ENCODE data around the gene RAET1G. TPM values are rescaled to one million over a fixed set of nuclear protein-coding genes. Genes with fewer than 3 reads are reported as not detected.
"Not testable (repeated sequence)": the region's sequence is repeated elsewhere in the genome, so short reads cannot be mapped to it uniquely, and the experiment has no call there.

The RAET1G gene
- total RNA-seq, 1 donor from 2014 or later = not detected

DNA sequence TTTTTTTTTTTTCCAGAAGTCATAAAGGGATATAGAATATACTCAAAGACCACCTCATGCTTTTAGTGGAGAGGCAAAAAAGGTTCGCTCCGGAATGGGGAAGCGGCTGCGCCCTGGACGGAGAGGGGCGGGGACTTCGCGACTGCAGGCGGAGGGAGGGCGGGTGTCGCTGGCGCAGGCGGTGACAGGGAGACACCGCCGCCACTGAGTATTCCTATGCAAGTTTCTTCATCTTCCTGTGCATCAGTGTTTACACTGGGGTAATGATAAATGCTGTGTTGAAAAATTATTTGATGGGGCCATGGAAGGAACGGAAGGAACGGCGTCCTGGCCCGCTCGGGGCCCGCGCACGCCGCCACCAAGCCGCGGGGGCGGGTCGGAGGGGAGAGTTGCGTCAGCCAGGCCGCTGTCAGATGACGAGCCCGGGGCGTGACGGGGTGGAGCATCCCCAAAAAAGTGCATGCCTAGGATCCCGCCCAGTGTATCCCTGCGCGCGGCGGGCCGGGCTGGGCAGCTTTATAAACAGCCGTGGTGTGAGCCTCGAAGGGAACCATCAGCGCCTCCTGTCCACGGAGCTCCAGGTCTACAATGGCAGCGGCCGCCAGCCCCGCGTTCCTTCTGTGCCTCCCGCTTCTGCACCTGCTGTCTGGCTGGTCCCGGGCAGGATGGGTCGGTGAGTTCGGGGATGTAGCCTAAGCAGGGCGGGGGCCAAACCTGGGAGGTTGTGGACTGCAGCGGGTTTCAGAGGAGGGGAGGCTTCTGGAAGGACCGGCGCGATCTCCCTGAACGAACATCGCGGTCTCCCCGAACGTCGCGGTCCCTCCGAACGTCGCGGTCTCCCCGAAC is 40.8 kb upstream of the RAET1G start, which contains the start of gene ULBP1:
ULBP1 (plus strand) TSS at position 482 of the 846 bp plus-strand sequence; CDS start at position 589, 107 bp downstream.
- no peak for DNase-seq (ENCODE audit: low read depth)
- H3K4me3 ChIP-seq (ENCODE audit: low read depth, low read length) = peak within 1 kb of the TSS; percentile 39
- TF ChIP-seq, protein P1, sequence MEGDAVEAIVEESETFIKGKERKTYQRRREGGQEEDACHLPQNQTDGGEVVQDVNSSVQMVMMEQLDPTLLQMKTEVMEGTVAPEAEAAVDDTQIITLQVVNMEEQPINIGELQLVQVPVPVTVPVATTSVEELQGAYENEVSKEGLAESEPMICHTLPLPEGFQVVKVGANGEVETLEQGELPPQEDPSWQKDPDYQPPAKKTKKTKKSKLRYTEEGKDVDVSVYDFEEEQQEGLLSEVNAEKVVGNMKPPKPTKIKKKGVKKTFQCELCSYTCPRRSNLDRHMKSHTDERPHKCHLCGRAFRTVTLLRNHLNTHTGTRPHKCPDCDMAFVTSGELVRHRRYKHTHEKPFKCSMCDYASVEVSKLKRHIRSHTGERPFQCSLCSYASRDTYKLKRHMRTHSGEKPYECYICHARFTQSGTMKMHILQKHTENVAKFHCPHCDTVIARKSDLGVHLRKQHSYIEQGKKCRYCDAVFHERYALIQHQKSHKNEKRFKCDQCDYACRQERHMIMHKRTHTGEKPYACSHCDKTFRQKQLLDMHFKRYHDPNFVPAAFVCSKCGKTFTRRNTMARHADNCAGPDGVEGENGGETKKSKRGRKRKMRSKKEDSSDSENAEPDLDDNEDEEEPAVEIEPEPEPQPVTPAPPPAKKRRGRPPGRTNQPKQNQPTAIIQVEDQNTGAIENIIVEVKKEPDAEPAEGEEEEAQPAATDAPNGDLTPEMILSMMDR (conservative IDR thresholded peaks at IDR 0.05; ENCODE audit: low read depth, low read length) = no peak

DNA sequence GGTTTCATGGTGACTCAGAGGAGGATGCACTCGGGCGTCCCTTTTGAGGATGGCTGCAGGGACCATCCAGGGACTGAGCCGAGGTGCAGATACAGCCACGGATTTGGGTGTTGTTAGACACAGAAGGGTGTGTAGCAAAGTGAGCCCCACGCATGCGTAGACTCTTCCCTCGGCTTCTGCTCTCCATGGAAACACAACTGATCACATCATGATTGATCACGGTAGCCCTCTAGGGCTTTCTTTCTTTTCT is 40.2 kb upstream of the RAET1G start:
- peak overlapping the region; percentile 39 for H3K4me3 ChIP-seq (ENCODE audit: low read depth, low read length)
- TF ChIP-seq, protein P1 (conservative IDR thresholded peaks at IDR 0.05; ENCODE audit: low read depth, low read length) = no peak
- DNase-seq (ENCODE audit: low read depth) = no peak

DNA sequence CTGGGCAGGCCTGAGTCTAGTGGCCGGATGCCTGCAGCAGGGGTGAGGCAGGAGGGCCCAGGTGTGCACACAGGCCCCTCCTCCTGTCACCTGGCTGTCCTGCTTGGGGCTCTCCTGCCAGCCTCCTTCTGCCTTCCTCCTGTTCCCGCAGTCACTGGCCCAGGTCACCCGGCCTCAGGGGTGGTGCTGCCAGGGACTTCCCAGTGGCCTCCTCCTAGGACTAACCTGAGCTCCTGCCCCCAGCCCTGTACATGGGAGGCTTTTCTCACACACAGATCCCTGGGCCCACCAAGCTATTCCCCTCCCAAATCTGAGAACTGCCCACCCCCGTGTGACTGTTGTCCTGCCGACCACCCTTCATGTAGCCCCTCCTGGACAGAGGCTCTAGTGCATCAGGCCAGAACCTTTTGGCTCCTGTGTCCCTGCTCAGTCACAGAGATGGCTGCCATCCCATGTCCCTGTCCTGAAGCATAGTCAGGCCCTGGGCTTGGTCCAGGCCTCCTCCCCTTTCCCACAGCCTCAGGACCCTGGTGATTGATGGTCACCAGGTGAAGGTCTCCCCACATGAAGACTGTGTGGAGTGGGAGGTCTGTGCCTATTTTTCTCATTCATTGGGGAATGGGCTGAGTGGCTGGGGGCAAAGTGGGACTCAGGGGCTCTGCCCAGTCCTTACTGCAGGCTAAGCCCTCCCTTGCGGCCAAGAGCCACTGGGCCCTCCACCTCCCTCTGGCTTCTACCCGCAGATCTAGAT is 39.7 kb upstream of the RAET1G start:
- H3K4me3 ChIP-seq (ENCODE audit: low read depth, low read length) = no peak overlapping the region
- TF ChIP-seq, protein P1 (conservative IDR thresholded peaks at IDR 0.05; ENCODE audit: low read depth, low read length) = no peak
- no peak for DNase-seq (ENCODE audit: low read depth)

DNA sequence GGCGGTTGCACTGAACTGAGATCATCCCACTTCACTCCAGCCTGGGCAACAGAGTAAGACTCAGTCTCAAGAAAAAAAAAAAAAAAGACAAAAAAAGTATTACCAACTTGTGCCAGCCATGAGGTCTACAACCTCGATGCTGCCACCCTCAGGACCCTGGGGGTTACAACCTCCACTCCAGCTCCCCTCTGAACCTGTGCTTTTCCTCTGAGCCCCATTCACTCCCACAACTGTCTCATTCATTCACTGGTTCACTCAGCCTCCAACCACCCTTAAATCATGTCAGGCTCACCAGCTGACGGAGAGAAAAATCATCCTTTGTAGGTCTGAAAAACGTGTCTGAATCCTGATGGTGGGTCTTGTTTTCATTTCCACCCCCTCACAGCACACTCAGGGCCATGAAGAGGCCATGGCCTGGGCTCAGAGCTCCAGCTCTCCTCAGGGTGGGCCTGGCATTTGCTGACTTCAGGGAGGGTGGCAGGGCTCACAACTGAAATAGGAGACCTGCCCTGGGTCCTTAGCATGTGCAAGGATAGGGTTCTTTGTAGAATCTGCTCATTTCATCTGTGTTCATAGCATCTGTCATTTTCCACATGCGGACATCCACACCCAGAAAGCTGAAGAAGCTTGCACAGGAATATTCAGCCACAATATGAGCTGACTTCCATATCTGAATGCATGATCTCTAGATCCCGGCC is 39.0 kb upstream of the RAET1G start:
- TF ChIP-seq, protein P1 (conservative IDR thresholded peaks at IDR 0.05; ENCODE audit: low read depth, low read length) = peak; percentile 40
- DNase-seq (ENCODE audit: low read depth) = no peak
- H3K4me3 ChIP-seq (ENCODE audit: low read depth, low read length) = no peak overlapping the region

DNA sequence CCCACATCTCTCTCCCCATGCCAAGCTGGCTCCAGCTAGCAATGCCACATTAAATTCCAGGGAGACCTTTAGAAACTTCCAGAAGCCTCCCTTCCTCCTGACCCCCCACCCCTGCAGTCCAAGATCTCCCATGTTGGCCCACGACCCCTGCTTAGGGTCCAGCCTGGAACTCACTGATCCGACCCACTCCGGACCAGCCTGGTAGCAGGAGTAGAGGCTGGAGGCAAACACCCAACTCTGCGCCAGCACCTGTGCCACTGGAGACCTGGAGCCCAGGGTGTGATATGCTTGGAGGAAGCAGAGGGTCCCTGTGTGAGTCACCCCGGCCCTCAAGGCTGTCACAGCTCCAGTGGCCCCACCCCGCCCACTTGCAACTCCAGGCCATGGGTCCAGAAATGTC is 37.6 kb upstream of the RAET1G start:
- TF ChIP-seq, protein P1 (conservative IDR thresholded peaks at IDR 0.05; ENCODE audit: low read depth, low read length) = no peak
- no peak for DNase-seq (ENCODE audit: low read depth)
- H3K4me3 ChIP-seq (ENCODE audit: low read depth, low read length) = no peak overlapping the region

DNA sequence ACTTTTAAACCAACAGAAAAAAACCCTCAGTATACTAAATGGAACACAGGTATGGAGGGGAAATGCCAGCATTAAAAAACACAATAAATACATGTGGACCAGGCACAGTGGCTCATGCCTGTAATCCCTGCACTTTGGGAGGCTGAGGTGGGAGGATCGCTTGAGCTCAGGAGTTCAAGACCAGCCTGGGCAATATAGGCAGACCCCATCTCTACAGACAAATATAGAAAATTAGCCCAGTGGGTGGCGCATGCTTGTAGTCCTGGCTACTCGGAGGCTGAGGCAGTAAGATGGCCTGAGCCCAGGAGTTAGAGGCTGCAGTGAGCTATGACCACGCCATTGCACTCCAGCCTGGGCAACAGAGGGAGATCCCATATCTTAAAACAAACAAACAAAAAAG is 36.9 kb upstream of the RAET1G start:
- not testable (repeated sequence) for H3K4me3 ChIP-seq (ENCODE audit: low read depth, low read length); DNase-seq (ENCODE audit: low read depth)

DNA sequence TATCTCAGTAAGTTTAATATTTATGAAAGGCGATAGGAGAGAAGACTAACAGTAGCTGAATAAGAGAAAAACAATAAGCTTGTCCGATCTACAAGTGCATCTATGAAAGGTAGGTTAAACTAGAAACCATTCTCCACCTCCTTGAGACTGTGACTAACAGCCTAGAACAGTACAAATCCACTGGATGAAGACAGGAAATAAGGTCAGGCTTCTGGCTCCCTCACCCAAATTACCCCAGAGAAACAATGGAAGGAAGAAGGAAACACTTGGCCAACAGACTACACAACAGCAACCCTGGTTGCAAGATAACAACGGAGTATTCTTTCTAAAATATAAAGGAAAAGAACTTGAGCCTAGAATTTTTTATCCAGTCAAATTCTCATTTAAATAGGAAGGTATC is 35.2 kb upstream of the RAET1G start:
- DNase-seq (ENCODE audit: low read depth); H3K4me3 ChIP-seq (ENCODE audit: low read depth, low read length): not testable (repeated sequence)

DNA sequence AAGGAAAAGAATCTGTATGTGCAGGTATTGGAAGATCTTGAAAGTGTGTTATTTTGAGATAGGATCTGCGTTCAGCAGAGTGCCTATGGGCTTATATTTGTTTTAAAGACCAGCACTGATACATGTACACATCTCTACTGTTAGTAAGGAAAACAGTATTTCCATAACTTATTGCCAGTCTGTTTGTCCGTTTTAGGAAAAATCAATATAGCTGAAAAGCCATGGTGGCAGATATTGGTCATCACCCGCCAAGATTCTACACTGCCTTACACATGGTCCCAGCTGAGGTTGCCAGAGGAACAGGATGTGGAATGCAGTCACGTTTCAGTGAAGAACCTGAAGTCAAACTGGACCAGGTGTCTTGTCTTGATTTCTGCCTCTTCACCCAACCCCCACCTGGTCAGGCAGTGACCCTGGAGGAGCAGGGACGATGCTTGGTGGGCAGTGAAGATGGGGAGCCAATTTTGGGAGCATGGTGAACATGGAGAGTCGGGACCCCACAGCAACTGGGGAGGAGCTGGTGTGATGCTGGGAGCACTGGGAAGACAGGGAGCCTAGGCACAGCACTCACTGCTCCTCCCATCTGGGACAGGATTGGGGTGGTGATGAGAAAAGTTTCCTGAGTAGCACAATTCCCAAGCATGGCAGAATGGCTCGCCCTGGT is 32.9 kb upstream of the RAET1G start:
- not testable (repeated sequence) for H3K4me3 ChIP-seq (ENCODE audit: low read depth, low read length); DNase-seq (ENCODE audit: low read depth)

DNA sequence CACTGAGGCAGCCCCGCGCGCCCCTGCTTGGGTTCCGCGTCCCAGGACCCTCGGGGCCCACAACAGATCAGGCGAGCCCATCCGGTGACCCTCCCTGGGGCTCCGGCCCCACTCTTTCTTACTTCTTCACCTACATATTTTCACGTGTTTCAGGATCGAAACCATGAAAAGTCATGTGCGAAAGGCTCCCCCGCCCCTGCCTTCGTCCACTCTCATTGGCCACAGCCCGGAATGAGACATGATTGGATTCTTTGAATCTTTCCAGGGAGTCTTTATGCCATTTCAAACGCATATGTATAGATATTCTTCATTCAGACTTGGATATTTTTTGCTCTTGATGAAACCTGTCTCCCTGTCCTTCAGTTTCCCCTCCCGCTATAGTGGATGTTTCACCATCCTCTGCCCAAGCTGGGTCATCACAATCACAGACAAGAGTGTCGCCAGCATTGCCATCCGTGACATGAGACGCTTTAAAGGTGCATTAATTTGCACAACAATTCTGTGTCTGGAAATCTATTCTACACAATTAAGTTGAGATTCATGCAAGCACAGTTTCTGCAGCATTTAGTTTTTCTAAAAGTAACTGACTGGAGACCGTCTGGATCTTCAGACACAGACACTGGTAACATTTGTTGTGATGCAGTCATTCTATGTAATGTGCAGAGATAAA is 32.2 kb upstream of the RAET1G start:
- not testable (repeated sequence) for H3K4me3 ChIP-seq (ENCODE audit: low read depth, low read length); DNase-seq (ENCODE audit: low read depth)

DNA sequence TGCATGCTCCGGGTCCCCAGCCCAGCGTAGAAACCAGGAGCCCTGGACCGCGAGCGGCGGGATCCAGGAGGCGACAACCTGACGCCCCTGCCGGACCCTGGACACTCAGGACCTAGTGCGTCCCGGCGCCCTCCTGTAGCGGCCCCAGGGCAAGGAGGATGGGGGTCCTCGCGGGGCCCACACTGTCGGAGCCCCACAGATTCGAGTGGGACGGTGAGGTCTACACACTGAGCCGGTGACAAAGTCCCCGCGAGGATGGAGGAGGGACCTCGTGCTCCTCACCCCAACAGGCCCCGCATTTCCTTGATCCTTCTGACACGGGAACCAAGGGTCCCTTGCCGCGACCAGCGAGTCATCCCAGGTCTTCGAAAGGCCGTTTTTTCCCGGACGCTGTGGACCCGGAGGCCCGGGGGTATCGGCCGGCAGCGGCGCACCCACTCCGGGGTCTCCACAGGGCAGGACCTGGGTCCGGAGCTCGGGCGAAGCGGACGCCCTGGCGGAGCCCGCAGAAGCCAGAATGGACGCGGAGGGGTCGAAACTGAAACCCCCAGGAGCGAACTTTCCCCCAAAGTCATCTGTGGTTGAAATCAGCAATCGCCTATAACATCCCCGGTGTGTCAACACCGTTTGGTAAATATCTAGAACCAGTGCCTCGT is 31.5 kb upstream of the RAET1G start:
- H3K4me3 ChIP-seq (ENCODE audit: low read depth, low read length); DNase-seq (ENCODE audit: low read depth): not testable (repeated sequence)
